Upper lobe of right lung (tissue), 1 donor: ENCODE results near the gene ZNF215. TPM values are rescaled to one million over a fixed set of nuclear protein-coding genes. Genes with fewer than 3 reads are reported as not detected.
"Not testable (repeated sequence)": the region's sequence is repeated elsewhere in the genome, so short reads cannot be mapped to it uniquely, and the experiment has no call there.

Experiments
- ATAC-seq: fragments of 200-7000 bp; cut with Tn5 transposase; one replicate; pipeline ENCODE4 v1.9.1; 2020; ENCODE audit warnings: mild to moderate bottlenecking, moderate library complexity
- DNase-seq: peaks from one replicate; pipeline ENCODE4 v3.0.0-alpha.2; 2020
- H3K27ac ChIP-seq: fragments of 200-600 bp; one replicate; pipeline ENCODE4 v1.8.0; 2022
- H3K27me3 ChIP-seq: fragments of 200-600 bp; one replicate; pipeline ENCODE4 v1.8.0; 2022; ENCODE audit warnings: mild to moderate bottlenecking
- H3K36me3 ChIP-seq: fragments of 200-600 bp; one replicate; pipeline ENCODE4 v1.8.0; 2022
- H3K4me1 ChIP-seq: fragments of 200-600 bp; one replicate; pipeline ENCODE4 v1.8.0; 2022
- H3K4me3 ChIP-seq: fragments of 200-600 bp; one replicate; pipeline ENCODE4 v1.8.0; 2022; ENCODE audit warnings: mild to moderate bottlenecking
- H3K9me3 ChIP-seq: fragments of 200-600 bp; one replicate; pipeline ENCODE4 v1.8.0; 2022
- CTCF ChIP-seq: fragments of 200-600 bp; IDR thresholded peaks from one replicate; pipeline ENCODE4 v1.8.0; 2022; ENCODE audit warnings: antibody characterized with exemption
- intact Hi-C: fragments of 100-400 bp; cut with DNase I; formaldehyde crosslinking; loops from one replicate; pipeline ENCODE4 v1.11.0; 2022
- total RNA-seq: library from RNA; stranded (reverse); fragmentation: NEBNext Ultra II Directional; extraction: Animal tissue kit (Norgen Biotek cat#: 25700); gene quantifications from one replicate; pipeline ENCODE4 v1.2.1, GENCODE V29; 2021
- donor health status: DM: no; HTN: yes; CAD: no; lungs with severe emphysema.

Gene ZNF215
- total RNA-seq, 1 donor from 2014 or later = 2.4 TPM

DNA sequence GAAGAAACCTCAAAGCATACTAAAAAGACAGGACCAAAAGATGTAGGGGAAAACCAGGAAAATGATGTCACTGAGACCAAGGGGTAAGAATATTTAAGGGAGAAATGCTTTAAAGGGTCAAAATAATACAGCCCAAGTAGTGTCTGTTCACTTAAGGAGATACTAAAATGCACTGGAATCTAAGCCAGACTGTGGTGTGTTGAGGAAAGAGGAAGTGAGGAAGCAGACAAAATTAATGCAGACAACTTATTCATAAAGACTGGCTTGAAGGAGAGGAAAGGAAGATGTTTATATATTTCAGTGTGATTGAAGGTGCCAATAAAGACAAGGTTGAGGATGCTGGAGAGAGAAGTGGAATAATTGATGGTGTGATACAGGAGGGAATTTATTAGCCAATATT is 15.7 kb downstream of the ZNF215 start:
- H3K27ac ChIP-seq = no peak overlapping the region
- no peaks in the 10 kb centered on the region for H3K36me3 ChIP-seq
- no peaks in the 10 kb centered on the region for H3K9me3 ChIP-seq
- H3K27me3 ChIP-seq = no peaks in the 10 kb centered on the region
- H3K4me3 ChIP-seq = no peak overlapping the region
- ATAC-seq = no peak
- no peaks in the 10 kb centered on the region for H3K4me1 ChIP-seq
- DNase-seq = no peak
- intact Hi-C loops = no loop called here
- TF ChIP-seq CTCF = no peak

GRCh38 chr11:6943131-6943530 is 16.9 kb downstream of the ZNF215 start:
- H3K27ac ChIP-seq = no peak overlapping the region
- intact Hi-C loops = no loop called here
- ATAC-seq = no peak

GRCh38 chr11:6954248-6954647 is 28.0 kb downstream of the ZNF215 start:
- H3K4me1 ChIP-seq, H3K36me3 ChIP-seq, H3K27me3 ChIP-seq, intact Hi-C loops, H3K27ac ChIP-seq, H3K9me3 ChIP-seq, H3K4me3 ChIP-seq, ATAC-seq, DNase-seq: not testable (repeated sequence)

More at GRCh38 chr11:6943131-6943530, 16.9 kb downstream of the ZNF215 start:
- DNase-seq = no peak
- Histone ChIP-seq H3K36me3 (no peaks in the 10 kb centered on the region), H3K4me3 (no peak overlapping the region), H3K4me1 (no peaks in the 10 kb centered on the region), H3K9me3 (no peaks in the 10 kb centered on the region), H3K27me3 (no peaks in the 10 kb centered on the region)
- no peak for TF ChIP-seq CTCF

DNA sequence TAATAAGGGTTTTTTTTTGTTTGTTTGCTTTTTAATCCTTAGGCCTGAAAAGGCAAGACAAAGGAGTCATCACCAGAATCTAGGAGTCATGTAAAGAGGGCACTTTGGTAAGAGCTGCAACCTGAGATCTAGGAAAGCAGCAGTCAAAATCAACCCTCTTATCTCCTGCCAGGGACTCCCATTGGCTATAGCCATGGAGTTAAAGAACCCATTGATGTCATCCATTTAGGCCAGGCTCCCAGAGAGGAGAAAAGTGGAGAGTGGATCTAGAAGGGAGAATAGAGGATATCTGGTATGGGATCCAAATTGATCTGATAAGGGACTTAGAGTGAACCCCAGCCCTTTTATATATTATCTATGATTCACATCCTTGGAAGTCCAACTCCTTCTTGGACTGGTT is 35.9 kb downstream of the ZNF215 start:
- ATAC-seq = no peak
- TF ChIP-seq CTCF = no peak
- intact Hi-C loops = no loop called here

GRCh38 chr11:6962673-6963072 is 36.4 kb downstream of the ZNF215 start:
- intact Hi-C loops = no loop called here

More for the DNA sequence above, 35.9 kb downstream of the ZNF215 start:
- Histone ChIP-seq H3K9me3 (no peaks in the 10 kb centered on the region), H3K36me3 (no peaks in the 10 kb centered on the region), H3K4me1 (no peaks in the 10 kb centered on the region), H3K27ac (no peak overlapping the region), H3K27me3 (no peaks in the 10 kb centered on the region), H3K4me3 (no peak overlapping the region)
- DNase-seq = no peak

DNA sequence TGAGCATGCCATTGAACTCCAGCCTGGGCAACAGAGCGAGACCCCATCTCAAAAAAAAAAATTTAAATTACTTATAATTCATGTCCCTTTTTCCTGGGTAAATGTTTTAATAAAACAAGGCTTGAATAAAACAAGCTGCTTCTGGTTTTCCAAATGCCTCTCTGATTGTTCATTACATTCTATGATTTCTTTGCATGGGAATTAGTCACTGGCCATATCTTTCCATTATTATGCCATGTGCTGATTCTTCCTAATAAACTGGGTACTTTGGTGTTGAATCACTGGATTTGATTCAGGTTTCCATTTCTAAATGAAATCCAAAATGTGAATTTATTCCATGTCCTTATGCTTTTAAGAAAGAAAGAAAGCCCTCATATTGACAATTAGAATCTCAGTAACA is 42.6 kb downstream of the ZNF215 start:
- Histone ChIP-seq H3K27ac (no peak overlapping the region), H3K9me3 (no peaks in the 10 kb centered on the region), H3K4me1 (no peaks in the 10 kb centered on the region), H3K4me3 (no peak overlapping the region), H3K27me3 (no peaks in the 10 kb centered on the region), H3K36me3 (no peaks in the 10 kb centered on the region)
- no peak for TF ChIP-seq CTCF
- ATAC-seq = no peak
- intact Hi-C loops = no loop called here
- DNase-seq = no peak

More at GRCh38 chr11:6962673-6963072, 36.4 kb downstream of the ZNF215 start:
- no peak overlapping the region for H3K4me3 ChIP-seq
- no peak overlapping the region for H3K27ac ChIP-seq
- DNase-seq = no peak
- H3K27me3 ChIP-seq = no peaks in the 10 kb centered on the region
- no peaks in the 10 kb centered on the region for H3K36me3 ChIP-seq
- no peaks in the 10 kb centered on the region for H3K4me1 ChIP-seq
- no peak for ATAC-seq
- no peak for TF ChIP-seq CTCF
- no peaks in the 10 kb centered on the region for H3K9me3 ChIP-seq

- H3K27ac ChIP-seq, intact Hi-C loops, H3K4me1 ChIP-seq, H3K27me3 ChIP-seq, DNase-seq, H3K4me3 ChIP-seq, H3K36me3 ChIP-seq, H3K9me3 ChIP-seq, ATAC-seq: not testable (repeated sequence)
Observed at GRCh38 chr11:6969854-6970253, 43.6 kb downstream of the ZNF215 start.
